HG03378 (cell line): ENCODE measurements around the gene UBXN11.

Experiments
- ATAC-seq: cut with Tn5 transposase; IDR thresholded peaks from one replicate; pipeline ENCODE4 v1.9.1; 2021; ENCODE audit warnings: mild to moderate bottlenecking, moderate library complexity; ENCODE audit not compliant: unreplicated experiment

UBXN11 gene

DNA sequence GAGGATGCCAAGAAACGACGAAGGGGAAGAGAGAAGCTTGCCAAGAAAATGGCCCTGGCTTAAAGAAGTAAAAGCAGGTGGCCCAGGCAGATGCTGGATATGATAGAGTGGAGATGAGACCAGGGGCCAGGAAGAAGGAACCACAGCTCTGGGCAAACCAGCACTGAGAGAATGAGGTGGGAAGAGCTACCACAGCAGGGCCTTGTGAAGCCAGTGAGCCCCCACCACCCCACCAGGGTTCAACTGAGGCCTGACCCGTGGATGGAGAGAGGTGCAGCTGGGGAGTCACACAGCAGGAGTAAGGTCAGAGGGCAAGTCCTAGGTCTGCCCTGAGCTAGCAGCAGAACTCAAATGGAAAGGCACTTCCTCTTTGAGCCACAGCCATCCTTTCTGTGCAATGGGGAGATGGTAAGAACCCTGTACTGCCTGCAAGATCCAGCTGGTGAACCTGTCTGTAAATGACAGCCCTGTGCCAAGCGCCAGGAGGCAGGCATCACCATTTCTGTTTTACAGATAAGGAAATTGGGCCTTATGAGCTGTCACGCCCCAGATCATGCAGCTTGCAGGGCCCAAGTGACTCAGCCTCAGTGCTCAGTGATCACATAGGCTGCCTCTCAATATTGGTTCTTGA is 18.0 kb downstream of the UBXN11 start:
- ATAC-seq = no peak

DNA sequence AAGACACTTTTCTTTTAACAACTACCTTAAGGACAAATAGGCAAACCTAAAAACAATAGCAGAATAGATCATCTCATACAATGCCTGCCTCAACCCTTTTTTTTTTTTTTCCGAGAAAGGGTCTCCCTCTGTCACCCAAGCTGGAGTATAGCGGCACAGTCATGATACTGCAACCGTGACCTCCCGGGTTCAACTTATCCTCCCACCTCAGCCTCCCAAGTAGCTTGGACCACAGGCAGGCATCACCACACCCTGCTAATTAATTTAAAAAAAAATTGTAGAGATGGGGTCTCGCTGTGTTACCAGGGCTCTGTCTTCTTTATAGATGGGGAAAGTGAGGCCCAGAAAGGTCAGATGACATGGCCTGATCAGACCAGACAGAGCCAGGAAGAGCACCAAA is 18.6 kb downstream of the UBXN11 start:
- no peak for ATAC-seq

DNA sequence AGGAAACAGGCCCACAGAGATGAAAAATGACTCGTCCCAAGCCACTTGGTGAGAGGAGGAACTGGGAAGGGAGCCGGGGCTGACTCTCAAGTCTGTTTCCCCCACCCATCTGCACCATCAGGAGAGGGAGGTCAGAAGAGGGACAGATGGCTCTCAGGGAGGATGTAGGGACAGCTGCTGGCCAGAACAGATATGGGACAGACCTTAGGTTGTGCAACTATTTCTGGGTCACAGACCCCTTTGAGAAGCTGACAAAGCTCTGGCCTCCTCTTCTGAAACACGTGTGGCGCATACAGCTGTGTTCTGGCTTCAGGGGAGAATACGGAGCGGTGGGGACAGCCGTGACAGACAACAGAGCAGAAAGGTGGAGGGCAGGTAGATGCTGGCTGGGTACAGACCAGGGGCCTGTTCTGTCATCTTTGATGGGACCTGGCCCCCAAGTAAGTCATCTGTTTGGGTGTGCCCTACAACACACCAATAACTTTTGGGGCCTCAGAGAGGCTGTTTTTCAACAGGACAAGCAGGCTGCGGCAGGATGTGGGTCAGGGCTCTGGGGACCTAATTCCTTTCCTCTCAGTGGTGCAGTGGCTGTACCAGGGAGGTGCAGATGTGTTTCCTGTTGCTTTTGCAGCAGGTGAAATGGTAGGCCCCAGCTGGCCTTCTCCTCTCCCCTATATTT is 19.3 kb downstream of the UBXN11 start:
- peak; percentile 40 for ATAC-seq

DNA sequence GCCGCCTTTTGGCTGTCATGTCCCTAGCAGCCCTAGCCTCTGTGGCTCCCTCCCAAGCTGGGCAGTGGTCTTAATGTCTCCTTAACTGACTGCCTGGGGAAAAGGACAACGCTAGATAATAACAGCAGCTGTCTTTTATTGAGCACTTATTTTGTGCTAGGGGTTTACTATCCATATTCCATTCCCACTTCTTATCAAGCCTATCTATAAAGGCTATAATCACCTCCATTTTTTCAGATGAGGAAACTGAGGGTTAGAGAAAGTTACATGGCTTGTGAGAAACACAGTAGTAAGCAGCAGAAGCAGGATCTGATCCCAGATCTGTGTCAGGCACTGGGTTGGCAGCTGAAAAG is 20.4 kb downstream of the UBXN11 start:
- ATAC-seq = no peak

DNA sequence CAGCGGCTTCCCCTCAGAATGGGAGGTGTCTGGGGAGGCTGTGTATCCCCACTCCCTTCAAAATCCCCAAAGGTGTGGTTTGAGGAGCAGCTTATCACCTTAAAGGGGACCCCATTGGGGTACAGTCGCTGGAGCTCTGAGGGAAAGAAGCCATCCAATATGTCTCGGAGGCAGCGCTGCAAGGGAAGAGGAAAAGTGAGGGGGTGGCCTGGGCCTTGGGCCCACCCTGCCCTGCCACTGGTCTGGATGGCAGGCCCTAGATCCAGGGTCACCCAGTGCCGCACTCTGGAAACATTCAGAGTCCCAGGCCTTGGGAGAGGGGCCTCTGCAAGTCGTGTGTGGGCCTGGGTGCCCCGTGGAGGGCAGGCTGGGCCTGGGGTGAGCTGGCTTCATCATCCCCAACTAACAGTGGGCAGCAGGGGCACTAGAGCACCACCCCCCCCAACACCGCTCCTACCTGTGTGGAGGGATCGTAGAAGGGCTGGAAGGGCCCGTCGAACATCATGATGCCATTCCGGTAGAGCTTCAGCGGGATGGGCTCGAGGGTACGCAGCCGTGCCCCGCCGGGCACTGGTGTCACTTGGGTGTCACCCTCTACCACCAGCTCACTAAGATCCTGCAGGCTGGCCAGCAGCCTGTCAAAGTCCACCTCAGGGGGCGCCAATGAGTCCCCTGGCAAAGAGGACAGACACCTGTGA is 20.9 kb downstream of the UBXN11 start:
- no peak for ATAC-seq

DNA sequence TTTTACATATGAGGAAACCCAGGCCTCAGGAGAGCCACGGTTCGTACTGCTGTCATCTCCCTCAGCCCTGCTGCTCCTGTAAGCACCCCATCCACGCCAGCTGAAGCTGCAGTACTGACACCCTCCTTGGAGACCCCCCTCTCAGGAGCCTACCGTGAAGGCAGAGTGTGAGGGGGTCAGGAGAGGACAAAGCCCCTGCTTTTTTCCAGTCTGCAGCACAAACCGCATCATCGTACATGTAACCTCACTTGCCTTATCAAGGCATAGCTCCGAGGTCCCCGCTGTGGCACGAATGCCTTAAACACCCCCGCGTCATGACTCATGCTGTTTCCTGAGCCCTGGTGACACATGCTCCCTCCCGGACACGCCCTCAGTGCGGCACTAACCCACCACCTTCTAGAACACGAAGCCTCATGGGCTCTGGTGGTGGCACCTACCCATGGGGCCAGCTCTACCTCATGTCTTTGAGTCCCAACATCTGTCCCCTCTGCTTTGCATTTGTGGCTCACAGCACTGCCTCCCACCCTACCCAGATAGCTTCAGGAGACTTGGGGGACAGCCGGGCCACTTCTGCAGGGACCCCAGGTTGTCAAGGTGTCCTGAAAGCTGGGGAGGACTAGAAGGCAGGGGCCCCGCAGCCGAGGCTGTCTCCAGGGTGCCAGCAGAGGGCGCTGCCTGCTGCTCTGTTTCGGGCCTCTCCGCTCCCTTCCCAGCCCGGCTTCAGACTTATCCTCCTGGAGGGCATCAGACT is 21.7 kb downstream of the UBXN11 start:
- ATAC-seq = peak; percentile 34

DNA sequence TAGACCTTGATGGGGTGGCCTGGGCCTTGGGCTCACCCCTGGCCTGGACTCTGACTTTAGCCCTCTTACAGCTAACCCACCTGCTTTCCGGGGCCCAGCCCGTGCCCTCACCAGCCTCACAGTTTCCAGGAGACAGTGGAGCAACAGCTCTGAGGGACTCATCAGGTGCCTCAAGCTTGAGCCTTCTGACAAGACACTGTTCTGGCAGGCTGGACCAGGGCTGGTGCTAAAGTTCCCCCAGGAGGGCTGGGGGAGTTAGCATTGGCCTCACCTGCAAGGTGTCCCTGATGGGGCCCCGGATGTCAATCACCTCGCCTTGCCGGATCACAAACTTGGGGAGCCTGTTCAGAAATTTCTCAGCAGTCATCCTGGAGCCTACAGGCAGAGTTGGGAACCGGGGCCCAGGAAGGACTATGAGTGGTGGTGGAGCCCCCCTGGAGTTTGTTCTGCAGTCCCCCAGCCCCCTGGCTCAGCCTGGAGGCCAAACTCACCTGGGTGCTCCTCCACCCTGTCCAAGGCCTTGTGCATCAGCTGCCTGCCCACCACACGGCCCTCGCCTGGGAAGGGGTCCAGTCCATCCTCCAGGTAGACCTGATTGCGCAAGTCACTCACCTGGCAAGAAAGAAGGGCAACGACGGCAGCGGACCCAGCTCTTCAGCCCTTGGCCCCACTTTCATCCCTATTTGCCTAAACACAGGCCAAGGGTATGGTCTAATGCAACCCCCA is 22.4 kb downstream of the UBXN11 start:
- ATAC-seq = no peak

DNA sequence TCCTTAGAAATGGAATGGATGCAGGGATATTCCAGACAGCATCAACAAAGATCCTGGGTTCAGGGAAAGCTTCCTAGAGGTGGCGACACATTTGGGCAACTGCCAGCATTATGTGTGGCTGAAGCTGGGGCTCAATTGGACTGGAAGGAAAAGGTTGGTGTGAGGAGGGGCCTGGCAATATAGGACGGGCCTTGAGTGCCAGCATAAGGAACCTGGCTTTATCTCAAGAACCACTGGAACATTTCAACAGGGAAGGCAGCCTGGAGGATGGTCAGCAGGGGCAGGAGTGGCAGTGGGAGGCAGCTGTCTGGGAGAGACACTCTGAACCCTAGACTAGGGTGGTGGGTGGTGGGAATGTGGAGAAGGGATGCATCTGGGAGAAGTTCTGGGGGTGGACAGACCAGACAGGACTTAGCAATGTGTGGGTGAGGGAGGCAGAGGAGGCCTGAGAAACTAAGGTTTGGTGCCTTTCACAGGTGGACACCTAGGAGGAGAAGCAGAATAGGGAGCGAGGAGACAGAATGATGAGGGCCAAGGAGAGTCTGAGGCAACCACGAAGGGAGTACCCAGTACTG is 23.1 kb downstream of the UBXN11 start:
- no peak for ATAC-seq

DNA sequence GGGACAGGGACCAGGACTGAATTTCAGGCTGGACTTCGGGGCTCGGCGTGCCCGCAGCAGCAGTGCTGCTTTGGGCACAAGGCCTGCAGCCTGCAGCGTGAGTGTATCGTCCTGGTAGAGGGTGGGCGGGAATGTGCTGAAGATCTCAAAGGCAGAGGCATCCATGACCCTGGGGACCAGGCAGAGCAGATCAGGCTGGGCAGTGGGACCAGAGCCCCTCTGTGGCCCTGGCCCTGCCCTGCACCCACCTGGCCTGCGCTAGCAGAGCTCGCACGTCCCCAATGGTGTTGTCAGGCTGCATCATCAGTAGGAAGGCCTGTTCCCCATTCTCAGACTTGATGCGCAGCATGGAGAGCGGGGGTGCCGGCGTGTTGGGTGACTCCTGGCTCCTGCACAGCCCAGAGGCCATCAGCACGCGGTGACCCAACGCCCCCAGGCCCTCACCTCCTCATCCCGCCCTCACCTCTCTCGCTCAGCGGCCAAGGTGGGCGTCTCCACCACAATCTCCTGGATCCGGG is 24.0 kb downstream of the UBXN11 start:
- ATAC-seq = no peak

DNA sequence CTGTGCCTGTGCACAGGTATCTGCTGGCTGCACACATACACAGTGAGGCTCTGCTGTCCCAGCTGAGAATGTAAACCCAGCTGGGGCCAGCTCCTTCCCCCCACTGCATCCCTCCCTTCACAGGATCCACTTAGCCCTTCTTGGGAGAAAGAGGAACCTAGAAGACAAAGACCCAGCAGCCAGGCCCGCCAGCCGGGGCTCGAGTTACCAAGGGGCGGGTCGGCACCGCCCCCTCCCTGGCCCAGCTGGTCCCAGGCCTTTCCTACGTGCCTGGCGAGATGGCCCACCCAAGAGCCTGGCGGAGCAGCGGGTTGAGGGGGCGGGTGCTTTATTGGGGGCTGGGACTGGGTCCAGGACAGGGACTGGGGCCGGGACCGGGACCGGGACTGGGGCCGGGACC is 24.5 kb downstream of the UBXN11 start:
- no peak for ATAC-seq

DNA sequence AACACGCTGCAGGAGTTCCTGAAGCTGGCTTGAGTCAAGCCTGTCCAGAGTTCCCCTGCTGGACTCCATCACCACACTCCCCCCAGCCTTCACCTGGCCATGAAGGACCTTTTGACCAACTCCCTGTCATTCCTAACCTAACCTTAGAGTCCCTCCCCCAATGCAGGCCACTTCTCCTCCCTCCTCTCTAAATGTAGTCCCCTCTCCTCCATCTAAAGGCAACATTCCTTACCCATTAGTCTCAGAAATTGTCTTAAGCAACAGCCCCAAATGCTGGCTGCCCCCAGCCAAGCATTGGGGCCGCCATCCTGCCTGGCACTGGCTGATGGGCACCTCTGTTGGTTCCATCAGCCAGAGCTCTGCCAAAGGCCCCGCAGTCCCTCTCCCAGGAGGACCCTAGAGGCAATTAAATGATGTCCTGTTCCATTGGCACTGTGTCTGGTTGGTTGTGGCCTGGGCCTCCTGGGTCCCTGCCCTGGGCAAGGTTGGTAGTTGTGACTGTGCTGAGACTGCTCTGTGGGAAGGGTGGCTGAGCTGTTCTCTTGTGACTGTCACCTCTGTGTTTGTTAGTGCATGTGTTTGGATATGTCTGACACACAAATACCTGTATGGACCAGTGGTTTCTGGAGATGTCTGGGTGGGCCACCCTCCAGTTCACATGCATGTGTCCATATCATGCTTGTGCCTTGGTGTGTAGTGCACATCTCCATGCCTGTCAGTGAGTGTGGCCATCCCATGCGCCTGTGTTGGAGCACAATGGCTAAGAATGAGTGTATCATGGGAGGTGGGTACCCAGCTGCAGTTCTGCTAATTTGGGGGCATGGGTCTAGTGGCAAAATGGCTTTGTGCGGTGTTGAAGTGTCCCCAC is 25.1 kb downstream of the UBXN11 start:
- ATAC-seq = no peak

DNA sequence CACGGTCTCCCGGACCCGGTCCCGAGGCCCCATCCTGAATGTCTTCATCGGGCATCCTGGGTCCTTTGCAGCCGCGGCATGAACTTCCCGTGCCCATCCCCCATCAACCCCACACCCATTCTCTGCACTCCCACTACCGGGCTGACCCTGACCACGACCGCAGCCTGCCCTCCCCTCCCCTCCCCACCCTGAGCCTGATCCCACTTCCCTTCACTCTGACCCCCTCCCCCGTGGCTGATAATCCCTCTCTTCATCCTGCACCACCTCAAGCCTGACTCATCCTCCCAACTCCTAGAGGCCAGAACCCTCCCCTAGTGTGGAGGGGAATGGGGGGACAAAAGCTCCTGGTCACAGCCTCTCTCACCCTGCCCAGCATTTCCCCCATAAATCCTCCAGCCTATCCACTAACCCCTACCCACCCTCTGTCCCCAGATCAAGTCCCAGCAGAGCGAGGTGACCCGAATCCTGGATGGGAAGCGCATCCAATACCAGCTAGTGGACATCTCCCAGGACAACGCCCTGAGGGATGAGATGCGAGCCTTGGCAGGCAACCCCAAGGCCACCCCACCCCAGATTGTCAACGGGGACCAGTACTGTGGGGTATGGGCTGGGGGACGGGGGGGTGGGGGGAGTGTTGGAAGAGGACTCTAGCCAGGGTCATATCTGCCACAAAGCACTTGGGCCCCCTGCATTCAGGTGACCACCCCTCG is 25.9 kb downstream of the UBXN11 start:
- ATAC-seq = no peak

DNA sequence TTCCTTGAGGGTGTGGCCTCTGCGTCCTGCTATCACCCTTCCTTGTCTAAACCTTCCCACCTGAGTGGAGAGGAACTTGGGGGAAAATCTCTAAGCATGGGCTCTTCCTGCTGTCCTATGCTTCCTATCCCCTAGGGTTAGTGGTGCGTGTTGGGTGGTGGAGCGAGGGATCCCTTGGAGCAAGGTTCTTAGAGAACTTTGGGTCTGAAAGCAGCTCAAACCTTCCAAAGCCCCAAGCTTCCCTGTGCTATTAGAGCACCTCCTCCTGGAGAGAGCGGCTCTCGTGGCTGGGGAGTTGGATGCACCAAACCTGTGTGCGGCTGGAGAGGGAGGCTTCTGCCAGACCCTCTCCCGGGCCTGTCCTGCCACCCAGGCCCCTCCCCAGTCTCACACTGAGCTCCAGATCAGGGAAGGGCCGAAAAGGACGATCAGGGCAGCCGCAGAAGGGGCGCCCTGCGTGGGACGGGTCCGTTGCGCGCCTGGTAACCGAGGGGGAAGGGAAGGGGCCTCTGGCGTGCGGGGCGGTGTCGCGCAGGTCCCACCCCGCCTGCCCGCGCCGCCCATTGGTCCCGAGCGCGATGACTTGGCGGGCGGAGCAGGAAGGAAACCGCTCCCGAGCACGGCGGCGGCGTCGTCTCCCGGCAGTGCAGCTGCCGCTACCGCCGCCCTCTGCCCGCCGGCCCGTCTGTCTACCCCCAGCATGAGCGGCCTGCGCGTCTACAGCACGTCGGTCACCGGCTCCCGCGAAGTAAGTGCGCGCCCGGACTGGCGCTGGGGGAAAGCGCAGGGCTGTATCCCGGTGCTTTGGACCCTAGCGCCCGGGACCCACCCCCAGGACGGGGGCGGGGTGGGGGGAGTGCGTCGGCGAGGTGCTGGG is 26.7 kb downstream of the UBXN11 start, which contains the start of gene SH3BGRL3:
TSS of gene SH3BGRL3 (plus strand) at position 631 of the 877 bp plus-strand sequence. CDS start at position 701, 70 bp downstream.
- no peak for ATAC-seq

DNA sequence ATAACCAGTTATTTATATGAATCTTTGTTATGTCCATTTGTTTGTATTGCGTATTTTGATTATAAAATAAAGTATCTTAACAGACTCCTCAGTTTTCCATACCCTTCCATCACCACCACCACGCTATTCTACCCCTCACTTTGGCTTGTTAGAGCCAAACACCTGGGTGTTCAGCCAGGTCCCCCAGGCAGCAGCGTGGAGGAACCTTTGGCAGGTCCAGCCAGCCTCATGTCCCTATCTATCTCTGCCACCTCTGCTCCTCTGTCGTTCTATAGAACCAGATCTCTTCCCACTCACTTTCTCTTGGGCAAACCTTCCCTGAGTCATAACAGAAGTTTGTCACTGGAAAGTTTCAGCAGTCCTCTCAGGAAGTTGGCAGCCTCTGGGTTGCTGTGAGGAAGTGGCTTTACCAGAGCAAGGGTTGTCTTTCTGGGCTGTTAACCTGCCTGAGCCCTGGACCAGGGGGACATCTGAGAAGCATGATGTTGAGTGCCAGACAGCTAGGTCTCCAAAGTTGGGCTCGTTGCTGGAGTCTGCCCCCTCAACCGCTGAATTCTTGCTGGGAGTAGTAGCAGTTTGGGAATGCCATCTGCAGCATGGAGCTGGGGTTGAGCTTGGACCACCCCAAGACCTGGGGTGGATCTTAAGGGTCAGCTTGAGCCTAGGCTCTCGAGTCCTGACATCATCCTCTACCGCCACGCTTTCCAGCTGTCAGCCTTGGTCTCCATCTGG is 27.5 kb downstream of the UBXN11 start:
- no peak for ATAC-seq

DNA sequence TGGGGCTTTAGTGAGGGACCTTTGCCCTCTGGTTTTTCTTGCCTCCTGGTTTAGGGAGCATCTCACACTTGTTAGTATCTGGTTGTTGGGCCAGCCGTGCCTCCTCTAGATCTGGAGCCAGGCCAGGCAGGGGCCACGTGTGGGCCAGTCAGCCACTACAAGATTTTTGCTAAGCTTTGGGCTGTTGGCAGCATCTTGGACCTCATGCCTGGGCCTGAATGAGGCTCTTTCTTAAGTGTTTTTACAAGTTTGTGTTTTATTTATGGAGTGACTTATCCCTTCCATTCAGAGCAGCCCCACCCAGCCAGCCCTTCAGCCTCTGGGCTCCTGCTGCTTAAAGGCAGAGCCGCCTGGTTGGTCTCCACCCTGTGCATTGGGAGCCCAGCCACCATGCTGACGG is 28.1 kb downstream of the UBXN11 start:
- ATAC-seq = no peak

DNA sequence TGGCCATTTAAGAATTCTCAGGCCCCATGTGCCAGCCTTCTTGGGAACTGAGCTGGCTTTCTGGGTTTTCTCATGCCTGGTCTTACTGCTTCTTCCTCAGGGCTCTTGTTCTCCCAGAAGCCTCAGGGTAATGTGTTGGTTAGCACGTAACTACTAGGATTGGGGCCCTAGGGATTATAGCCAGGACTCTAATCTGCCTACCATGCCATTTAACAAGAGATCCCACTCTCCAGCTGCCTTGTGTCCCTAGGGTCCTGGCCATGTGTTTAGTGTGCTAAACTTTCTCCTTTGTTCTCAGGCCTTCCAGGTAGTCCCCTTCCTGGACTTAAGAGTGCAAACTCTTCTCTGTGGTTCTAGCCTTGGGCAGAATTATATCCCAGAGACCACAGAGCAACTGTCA is 28.7 kb downstream of the UBXN11 start:
- no peak for ATAC-seq

DNA sequence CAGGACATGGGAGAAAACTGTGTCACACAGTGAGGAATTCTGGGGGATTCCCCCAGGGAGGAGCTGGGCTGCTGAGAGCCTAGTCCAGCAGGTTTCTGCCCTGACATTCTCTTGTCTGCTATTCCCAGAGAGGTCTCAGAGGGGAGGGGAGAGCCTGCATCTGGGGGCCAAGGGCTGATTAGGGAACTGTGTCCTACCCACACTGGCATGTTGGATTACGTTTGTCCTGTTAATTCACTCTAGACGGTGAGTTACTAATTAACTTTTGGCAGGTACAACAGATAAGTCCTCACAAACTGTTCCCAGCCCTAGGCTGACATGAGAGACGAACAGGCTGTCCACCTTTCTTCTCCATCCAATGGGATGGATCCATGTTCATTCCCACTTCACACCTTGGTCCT is 29.2 kb downstream of the UBXN11 start:
- no peak for ATAC-seq
